NB4 (cell line): Measurements from ENCODE around the gene SLC37A1.

Experiments
- POLR2A ChIP-seq: IDR thresholded peaks from 2 replicates; pipeline ENCODE4 v1.6.1; 2011; ENCODE audit warnings: mild to moderate bottlenecking; ENCODE audit not compliant: insufficient read length; ENCODE audit errors: extremely low read depth
- TF ChIP-seq, protein P1 (sequence below): IDR thresholded peaks from one replicate; pipeline ENCODE4 v1.5.1; 2012; ENCODE audit warnings: low read depth, low read length

DNA sequence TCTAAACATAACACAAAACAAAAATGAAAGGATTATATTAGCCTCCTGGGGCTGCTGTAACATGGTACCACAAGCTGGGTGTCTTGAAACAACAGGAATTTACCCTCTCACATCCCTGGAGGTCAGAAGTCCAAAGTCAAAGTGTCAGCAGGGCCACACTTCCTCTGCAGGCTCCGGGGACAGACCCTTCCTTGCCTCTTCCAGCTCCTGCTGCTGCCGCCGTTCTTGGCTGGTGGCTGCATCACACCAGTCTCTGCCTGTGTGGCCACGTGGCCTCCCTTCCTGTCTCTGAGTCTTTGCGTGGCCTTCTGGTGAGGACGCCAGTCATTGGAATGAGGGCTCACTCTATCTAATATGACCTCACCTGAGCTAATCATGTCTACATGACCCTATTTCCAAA lies 8.2 kb downstream of the SLC37A1 start:
- TF ChIP-seq POLR2A = no peak
- TF ChIP-seq, protein P1, sequence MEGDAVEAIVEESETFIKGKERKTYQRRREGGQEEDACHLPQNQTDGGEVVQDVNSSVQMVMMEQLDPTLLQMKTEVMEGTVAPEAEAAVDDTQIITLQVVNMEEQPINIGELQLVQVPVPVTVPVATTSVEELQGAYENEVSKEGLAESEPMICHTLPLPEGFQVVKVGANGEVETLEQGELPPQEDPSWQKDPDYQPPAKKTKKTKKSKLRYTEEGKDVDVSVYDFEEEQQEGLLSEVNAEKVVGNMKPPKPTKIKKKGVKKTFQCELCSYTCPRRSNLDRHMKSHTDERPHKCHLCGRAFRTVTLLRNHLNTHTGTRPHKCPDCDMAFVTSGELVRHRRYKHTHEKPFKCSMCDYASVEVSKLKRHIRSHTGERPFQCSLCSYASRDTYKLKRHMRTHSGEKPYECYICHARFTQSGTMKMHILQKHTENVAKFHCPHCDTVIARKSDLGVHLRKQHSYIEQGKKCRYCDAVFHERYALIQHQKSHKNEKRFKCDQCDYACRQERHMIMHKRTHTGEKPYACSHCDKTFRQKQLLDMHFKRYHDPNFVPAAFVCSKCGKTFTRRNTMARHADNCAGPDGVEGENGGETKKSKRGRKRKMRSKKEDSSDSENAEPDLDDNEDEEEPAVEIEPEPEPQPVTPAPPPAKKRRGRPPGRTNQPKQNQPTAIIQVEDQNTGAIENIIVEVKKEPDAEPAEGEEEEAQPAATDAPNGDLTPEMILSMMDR = no peak
